ENCODE data around the gene ADSS1. TPM values are rescaled to one million over a fixed set of nuclear protein-coding genes. Genes with fewer than 3 reads are reported as not detected.

ADSS1 gene
- total and polyA plus RNA-seq, 3 experiments from 2014 or later, result 1.4 to 1.6 (median 1.5) TPM

DNA sequence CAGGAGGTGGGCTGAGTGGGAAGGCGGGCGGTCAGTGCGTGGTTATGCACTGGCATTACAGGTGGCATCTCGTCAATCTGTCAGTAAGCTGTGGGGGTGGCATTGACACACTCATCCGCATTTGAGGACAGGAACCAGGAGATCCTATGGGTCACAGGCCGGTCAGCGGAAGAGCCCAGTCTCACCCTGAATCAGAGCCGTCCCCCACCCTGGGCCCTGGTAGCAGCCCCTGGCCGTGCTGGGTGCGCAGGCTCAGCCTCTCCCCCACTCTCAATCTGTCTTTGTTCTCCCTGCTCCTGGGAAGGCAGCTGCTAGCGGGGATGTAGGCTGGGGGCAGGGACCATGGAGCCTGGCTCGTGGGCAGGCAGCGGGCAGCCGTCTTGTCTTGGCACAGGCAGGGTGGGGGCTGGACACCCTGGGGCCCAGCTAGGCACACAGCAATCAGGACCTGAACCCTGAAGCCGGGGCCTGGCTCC, 29.5 kb upstream of the ADSS1 start:
- no peak for DNase-seq
- POLR2A ChIA-PET, result no interaction called here

DNA sequence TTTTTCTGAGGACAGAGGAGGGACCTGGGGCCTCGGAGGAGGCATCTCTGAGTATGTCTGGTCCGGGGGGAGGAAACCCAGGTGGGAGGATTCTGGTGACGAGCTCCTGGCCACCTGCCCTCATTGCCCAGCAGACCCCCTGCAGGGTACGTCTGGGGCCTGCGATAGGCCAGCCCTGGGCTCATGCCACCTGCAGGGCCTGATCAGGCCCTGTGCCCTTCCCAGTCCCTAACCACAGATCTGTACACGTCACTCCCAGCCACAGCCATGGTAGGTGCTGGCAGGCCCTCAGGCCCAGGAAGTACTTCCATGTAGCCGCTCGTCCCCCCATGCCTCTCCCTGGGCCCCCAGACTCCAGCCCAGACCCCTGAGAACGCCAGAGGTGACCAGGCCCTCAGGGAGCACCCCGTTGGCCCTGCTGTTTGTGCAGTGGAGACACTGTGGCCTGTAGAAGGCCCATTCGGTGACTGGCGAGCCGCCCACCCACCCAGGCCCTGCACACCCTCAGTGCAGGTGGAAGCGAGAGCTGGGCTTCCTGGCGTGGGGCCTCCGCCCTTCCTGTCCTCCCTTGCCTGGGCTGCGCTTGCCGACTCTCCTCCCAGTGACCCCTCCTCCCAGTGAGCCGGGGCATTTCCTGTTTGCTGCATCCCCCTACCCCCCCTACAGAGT, 28.9 kb upstream of the ADSS1 start:
- H3K4me3 ChIP-seq (ENCODE audit: low read length), result peak overlapping the region; percentile 60
- no peaks in the 10 kb centered on the region for H3K9me3 Mint-ChIP-seq

More for the DNA sequence above, 29.5 kb upstream of the ADSS1 start:
- Histone ChIP-seq H3K36me3 (ENCODE audit: insufficient read depth, low read length) (no peaks in the 10 kb centered on the region), H3K4me1 (ENCODE audit: insufficient read depth, low read length) (peaks cover 54% of the 10 kb centered on the region), H3K9me3 (ENCODE audit: low read length) (no peaks in the 10 kb centered on the region), H3K4me3 (ENCODE audit: low read length) (peak overlapping the region; percentile 60), H3K27ac (ENCODE audit: low read depth, low read length) (no peak overlapping the region), H3K27me3 (ENCODE audit: insufficient read depth, low read length, poor library complexity, severe bottlenecking) (no peaks in the 10 kb centered on the region)
- CTCF ChIA-PET, result interaction anchor here (1.0 to 1.3 kb wide), 4 partner anchors 9 to 29 kb away, joined by 3 to 6 read pairs (median 4); no protein-coding TSS in a partner anchor
- Mint-ChIP-seq H3K4me3 (peak overlapping the region in 3 of 7 donors; percentile 29 to 59 (median 57)), H3K36me3 (peaks cover 0 to 3% (median 0%) of the 10 kb centered on the region in 3 donors), H3K9me3 (no peaks in the 10 kb centered on the region), H3K27me3 (no peaks in the 10 kb centered on the region), H3K27ac (peak overlapping the region in 4 of 8 donors; percentile 23 to 92 (median 78)), H3K4me1 (peaks cover 24 to 54% (median 34%) of the 10 kb centered on the region in 3 donors)

DNA sequence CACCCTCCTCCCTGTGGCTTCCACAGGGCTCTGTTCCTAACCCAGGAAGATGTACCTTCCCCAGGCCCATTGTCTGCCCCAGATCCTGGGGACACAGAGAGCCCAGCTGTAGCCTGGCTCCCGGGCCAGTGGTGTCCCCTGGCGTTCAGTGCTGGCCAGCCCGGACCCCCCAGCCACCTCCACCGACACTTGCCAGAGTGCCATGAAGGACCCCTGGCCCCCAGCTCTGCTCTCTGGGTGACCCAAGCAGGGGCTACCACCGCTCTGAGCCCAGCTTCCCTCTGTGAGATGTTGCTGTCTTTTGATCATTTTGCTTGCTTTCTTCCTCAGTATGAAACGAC, 28.4 kb upstream of the ADSS1 start:
- Histone ChIP-seq H3K4me1 (ENCODE audit: insufficient read depth, low read length) (peaks cover 46% of the 10 kb centered on the region), H3K27ac (ENCODE audit: low read depth, low read length) (peak overlapping the region; percentile 9), H3K27me3 (ENCODE audit: insufficient read depth, low read length, poor library complexity, severe bottlenecking) (no peaks in the 10 kb centered on the region), H3K36me3 (ENCODE audit: insufficient read depth, low read length) (no peaks in the 10 kb centered on the region), H3K9me3 (ENCODE audit: low read length) (no peaks in the 10 kb centered on the region), H3K4me3 (ENCODE audit: low read length) (peak overlapping the region; percentile 26)
- DNase-seq, result no peak
- Mint-ChIP-seq H3K27me3 (no peaks in the 10 kb centered on the region), H3K9me3 (no peaks in the 10 kb centered on the region), H3K4me1 (peaks cover 24 to 48% (median 33%) of the 10 kb centered on the region in 3 donors), H3K27ac (peak overlapping the region in 7 of 8 donors; percentile 27 to 92 (median 77)), H3K36me3 (peaks cover 0 to 3% (median 0%) of the 10 kb centered on the region in 3 donors), H3K4me3 (peak overlapping the region in 5 of 7 donors; percentile 45 to 76 (median 57))
- ChIA-PET CTCF (no interaction called here), POLR2A (no interaction called here)

More for the DNA sequence above, 28.9 kb upstream of the ADSS1 start:
- H3K27me3 Mint-ChIP-seq, result no peaks in the 10 kb centered on the region
- peaks cover 52% of the 10 kb centered on the region for H3K4me1 ChIP-seq (ENCODE audit: insufficient read depth, low read length)
- H3K27ac Mint-ChIP-seq, result peak overlapping the region; percentile 21 to 92 (median 74)
- peaks cover 0 to 3% (median 0%) of the 10 kb centered on the region in 3 donors for H3K36me3 Mint-ChIP-seq
- peak overlapping the region in 5 of 7 donors; percentile 45 to 74 (median 57) for H3K4me3 Mint-ChIP-seq
- no peaks in the 10 kb centered on the region for H3K27me3 ChIP-seq (ENCODE audit: insufficient read depth, low read length, poor library complexity, severe bottlenecking)
- no peaks in the 10 kb centered on the region for H3K36me3 ChIP-seq (ENCODE audit: insufficient read depth, low read length)
- peak overlapping the region; percentile 9 for H3K27ac ChIP-seq (ENCODE audit: low read depth, low read length)
- ChIA-PET CTCF (interaction anchor here (1.0 to 1.1 kb wide), 3 partner anchors 10 to 30 kb away, joined by 3 to 5 read pairs (median 4); no protein-coding TSS in a partner anchor), POLR2A (no interaction called here)
- DNase-seq, result peak; percentile 21 to 65 (median 56)
- H3K9me3 ChIP-seq (ENCODE audit: low read length), result no peaks in the 10 kb centered on the region
- H3K4me1 Mint-ChIP-seq, result peaks cover 24 to 53% (median 34%) of the 10 kb centered on the region in 3 donors

DNA sequence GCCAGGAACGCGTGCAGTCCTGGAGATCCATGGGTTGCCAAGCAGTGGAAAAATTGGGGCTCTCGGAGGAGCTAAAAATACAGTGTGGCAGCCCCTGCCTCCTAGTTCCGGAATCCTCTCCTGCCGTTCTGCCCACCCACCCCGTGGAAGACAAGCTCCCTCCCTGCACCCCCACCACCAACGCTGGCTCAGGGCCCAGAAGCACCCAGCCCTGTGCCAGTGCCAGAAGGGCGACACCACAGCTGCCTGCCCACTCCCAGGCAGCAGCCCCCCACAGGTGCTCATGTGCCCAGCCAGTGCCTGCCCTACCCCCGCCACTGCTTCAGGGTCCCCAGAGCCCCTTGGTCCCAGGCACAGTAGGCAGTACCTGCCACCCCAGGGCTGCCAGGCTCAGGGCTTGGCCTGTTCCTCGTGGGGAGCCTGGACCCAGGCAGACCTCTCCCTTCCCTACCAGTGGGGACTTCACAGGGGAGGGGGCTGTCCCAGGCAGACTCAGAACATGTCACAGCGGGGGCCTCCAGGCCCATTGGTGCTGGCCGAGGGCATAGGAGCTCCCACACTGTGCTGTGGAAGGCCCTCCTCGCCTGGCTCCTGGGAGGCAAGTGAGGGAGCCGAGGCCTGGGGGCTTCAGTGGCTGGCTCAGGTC, 27.2 kb upstream of the ADSS1 start:
- Mint-ChIP-seq H3K27ac (peak overlapping the region in 1 of 8 donors; percentile 24), H3K4me1 (peaks cover 20 to 38% (median 24%) of the 10 kb centered on the region in 3 donors), H3K36me3 (peaks cover 0 to 3% (median 0%) of the 10 kb centered on the region in 3 donors), H3K4me3 (no peak overlapping the region), H3K9me3 (no peaks in the 10 kb centered on the region), H3K27me3 (no peaks in the 10 kb centered on the region)
- Histone ChIP-seq H3K4me3 (ENCODE audit: low read length) (no peak overlapping the region), H3K27ac (ENCODE audit: low read depth, low read length) (no peak overlapping the region), H3K36me3 (ENCODE audit: insufficient read depth, low read length) (no peaks in the 10 kb centered on the region), H3K27me3 (ENCODE audit: insufficient read depth, low read length, poor library complexity, severe bottlenecking) (no peaks in the 10 kb centered on the region), H3K4me1 (ENCODE audit: insufficient read depth, low read length) (peaks cover 35% of the 10 kb centered on the region), H3K9me3 (ENCODE audit: low read length) (no peaks in the 10 kb centered on the region)
- DNase-seq, result no peak
- CTCF ChIA-PET, result interaction anchor here (0.9 to 2.4 kb wide), 2 partner anchors 12 to 31 kb away, joined by 5 to 7 read pairs; no protein-coding TSS in a partner anchor
- POLR2A ChIA-PET, result interaction anchor here (0.6 kb wide), 1 partner anchor 55 kb away, joined by 4 read pairs; no protein-coding TSS in a partner anchor

DNA sequence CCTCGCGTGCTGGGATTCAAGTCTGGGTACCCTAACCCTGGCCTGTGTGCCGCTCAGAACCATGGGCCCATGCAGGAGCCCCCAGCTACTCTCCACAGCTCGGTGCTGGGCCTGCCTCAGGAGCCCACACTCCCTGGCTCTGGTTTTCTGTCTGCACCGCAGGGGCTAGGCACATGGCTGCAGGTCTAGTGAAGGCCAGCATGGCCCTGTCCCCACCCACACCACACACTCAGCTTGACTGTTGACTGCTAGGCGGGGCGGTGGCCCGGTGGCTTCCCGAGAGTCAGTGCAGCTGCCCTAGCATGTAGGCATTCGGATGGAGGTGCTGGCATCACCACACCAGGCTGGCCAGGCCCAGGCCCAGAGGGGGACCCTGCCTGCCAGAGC, 26.7 kb upstream of the ADSS1 start:
- peaks cover 0 to 8% (median 0%) of the 10 kb centered on the region in 3 donors for H3K36me3 Mint-ChIP-seq
- no peaks in the 10 kb centered on the region for H3K27me3 Mint-ChIP-seq
- Histone ChIP-seq H3K36me3 (ENCODE audit: insufficient read depth, low read length) (no peaks in the 10 kb centered on the region), H3K4me3 (ENCODE audit: low read length) (no peak overlapping the region), H3K9me3 (ENCODE audit: low read length) (no peaks in the 10 kb centered on the region), H3K4me1 (ENCODE audit: insufficient read depth, low read length) (peaks cover 30% of the 10 kb centered on the region), H3K27me3 (ENCODE audit: insufficient read depth, low read length, poor library complexity, severe bottlenecking) (no peaks in the 10 kb centered on the region), H3K27ac (ENCODE audit: low read depth, low read length) (no peak overlapping the region)
- H3K9me3 Mint-ChIP-seq, result no peaks in the 10 kb centered on the region
- peak overlapping the region in 2 of 8 donors; percentile 26 to 47 for H3K27ac Mint-ChIP-seq
- ChIA-PET POLR2A (interaction anchor here (0.6 kb wide), 1 partner anchor 55 kb away, joined by 4 read pairs; no protein-coding TSS in a partner anchor), CTCF (interaction anchor here (2.4 kb wide), 1 partner anchor 32 kb away, joined by 7 read pairs; no protein-coding TSS in a partner anchor)
- peaks cover 20 to 33% (median 22%) of the 10 kb centered on the region in 3 donors for H3K4me1 Mint-ChIP-seq
- DNase-seq, result no peak
- H3K4me3 Mint-ChIP-seq, result no peak overlapping the region

DNA sequence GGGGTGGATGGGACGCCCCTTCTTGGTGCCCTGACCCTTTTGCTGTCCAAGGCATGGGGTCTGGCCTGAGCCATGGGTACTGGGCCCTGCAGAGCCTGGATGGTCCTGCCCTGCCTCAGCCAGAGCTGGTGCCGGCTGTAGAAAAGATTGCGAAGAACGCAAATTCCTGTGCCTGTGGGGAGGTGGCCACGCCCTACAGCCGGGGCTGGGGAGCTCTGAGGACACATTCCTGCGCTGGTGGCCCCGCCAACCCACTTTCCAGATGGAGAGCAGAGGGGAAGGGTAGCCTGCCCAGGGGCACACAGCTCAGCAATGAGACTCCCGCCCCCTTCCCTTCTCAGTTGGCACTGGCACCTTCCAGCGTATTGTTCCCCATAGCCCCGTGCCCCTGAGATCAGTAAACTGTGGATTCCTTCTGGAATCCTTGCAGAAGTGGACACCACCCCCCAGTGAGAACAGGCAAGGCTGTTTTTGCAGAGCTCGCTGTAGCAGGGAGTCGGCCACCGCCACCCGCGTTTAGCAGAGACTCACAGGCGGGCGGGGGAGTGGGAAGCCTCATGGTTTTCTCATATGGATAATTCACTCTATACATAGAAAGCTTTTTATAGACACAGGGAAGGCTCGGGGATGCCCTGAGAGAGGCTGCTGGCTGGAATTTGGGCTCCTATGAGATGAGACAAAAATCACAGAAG, 26.0 kb upstream of the ADSS1 start:
- Histone ChIP-seq H3K36me3 (ENCODE audit: insufficient read depth, low read length) (no peaks in the 10 kb centered on the region), H3K27me3 (ENCODE audit: insufficient read depth, low read length, poor library complexity, severe bottlenecking) (no peaks in the 10 kb centered on the region), H3K27ac (ENCODE audit: low read depth, low read length) (no peak overlapping the region), H3K4me3 (ENCODE audit: low read length) (no peak overlapping the region), H3K9me3 (ENCODE audit: low read length) (no peaks in the 10 kb centered on the region), H3K4me1 (ENCODE audit: insufficient read depth, low read length) (peaks cover 30% of the 10 kb centered on the region)
- POLR2A ChIA-PET, result no interaction called here
- H3K4me3 Mint-ChIP-seq, result no peak overlapping the region
- no peaks in the 10 kb centered on the region for H3K9me3 Mint-ChIP-seq
- H3K4me1 Mint-ChIP-seq, result peaks cover 20 to 29% (median 22%) of the 10 kb centered on the region in 3 donors
- H3K27ac Mint-ChIP-seq, result no peak overlapping the region
- H3K36me3 Mint-ChIP-seq, result peaks cover 0 to 8% (median 0%) of the 10 kb centered on the region in 3 donors
- no peaks in the 10 kb centered on the region for H3K27me3 Mint-ChIP-seq
- DNase-seq, result no peak
- CTCF ChIA-PET, result interaction anchor here (2.4 kb wide), 1 partner anchor 33 kb away, joined by 7 read pairs; no protein-coding TSS in a partner anchor

DNA sequence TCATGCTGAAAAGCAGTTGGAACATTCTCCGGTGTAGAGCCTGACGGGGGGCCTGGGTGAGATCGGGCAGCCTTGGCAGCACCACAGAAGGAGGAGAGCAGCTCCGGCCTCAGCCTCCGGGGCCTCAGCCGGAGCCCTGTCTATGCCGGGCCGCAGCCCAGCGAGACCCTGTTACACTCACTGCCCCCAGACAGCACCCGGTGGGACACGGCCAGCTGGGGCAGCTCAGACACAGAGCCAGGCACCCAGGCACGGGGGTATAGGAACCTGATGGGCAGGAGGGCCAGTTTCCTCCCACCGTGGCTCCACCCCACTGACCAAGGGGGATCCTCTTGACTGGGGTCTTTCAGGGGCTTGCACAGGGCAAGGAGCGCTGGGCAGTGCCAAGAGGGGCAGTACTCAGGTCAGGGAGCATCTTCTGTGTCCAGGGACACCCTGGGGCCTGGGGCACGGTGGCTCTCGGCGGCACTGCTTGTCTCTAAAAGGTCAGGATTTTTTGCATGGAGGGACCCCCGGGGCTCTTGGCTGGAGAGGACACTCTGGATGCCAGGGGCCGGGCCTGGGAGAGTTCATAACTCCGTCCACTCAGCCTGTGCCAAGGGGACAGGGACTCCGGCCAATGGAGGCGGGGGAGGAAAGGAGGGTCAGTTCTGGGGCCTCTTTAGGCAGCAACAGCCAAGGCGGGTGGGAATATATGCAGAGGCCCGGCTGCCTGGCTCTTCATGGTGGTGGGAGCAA, 25.2 kb upstream of the ADSS1 start:
- H3K27ac ChIP-seq (ENCODE audit: low read depth, low read length), result no peak overlapping the region
- no peaks in the 10 kb centered on the region for H3K27me3 Mint-ChIP-seq
- peaks cover 20 to 26% (median 21%) of the 10 kb centered on the region in 3 donors for H3K4me1 Mint-ChIP-seq
- H3K9me3 ChIP-seq (ENCODE audit: low read length), result no peaks in the 10 kb centered on the region
- H3K36me3 Mint-ChIP-seq, result peaks cover 0 to 13% (median 0%) of the 10 kb centered on the region in 3 donors
- H3K27me3 ChIP-seq (ENCODE audit: insufficient read depth, low read length, poor library complexity, severe bottlenecking), result no peaks in the 10 kb centered on the region
- POLR2A ChIA-PET, result no interaction called here
- H3K27ac Mint-ChIP-seq, result peak overlapping the region in 1 of 8 donors; percentile 47
- H3K4me1 ChIP-seq (ENCODE audit: insufficient read depth, low read length), result peaks cover 25% of the 10 kb centered on the region
- DNase-seq, result no peak
- H3K4me3 Mint-ChIP-seq, result no peak overlapping the region
- H3K4me3 ChIP-seq (ENCODE audit: low read length), result no peak overlapping the region
- CTCF ChIA-PET, result interaction anchor here (2.4 kb wide), 1 partner anchor 34 kb away, joined by 7 read pairs; no protein-coding TSS in a partner anchor
- H3K36me3 ChIP-seq (ENCODE audit: insufficient read depth, low read length), result no peaks in the 10 kb centered on the region
- no peaks in the 10 kb centered on the region for H3K9me3 Mint-ChIP-seq
